ENCODE data around the gene MAD2L1. TPM values are rescaled to one million over a fixed set of nuclear protein-coding genes. Genes with fewer than 3 reads are reported as not detected.
A peak's percentile ranks its signal among the peaks of the same experiment; 100 is the strongest.

Gene MAD2L1
- total RNA-seq, 1 donor from 2014 or later = 8.1 TPM

DNA sequence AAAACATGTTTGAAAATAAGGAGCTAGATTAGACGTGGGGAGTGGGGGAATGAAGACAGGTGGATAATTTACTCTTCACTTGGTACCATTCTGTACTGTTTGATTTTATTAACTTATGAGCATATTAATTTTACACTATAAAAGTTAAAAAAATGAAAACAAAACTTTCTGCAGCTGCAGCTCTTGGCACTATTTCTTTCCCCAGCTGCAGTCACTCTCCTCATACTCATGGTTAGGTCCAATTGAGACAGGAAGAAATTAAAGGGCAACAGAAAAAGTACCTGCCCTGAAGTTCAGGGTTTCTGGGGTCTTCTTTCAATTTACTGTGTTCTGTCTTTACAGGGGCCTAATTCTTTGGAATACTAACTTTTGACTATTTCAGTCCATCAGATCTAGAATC is 15.4 kb downstream of the MAD2L1 start:
- Histone ChIP-seq H3K4me3 (ENCODE audit: low read depth, low read length) (no peak overlapping the region), H3K36me3 (ENCODE audit: control insufficient read depth, insufficient read depth, low read length) (no peaks in the 10 kb centered on the region), H3K27me3 (ENCODE audit: control insufficient read depth, insufficient read depth, low read length) (no peaks in the 10 kb centered on the region)
- DNase-seq (ENCODE audit: low read depth) = no peak
- TF ChIP-seq CTCF (IDR thresholded peaks at IDR 0.05; ENCODE audit: insufficient read depth, low read length, poor library complexity, severe bottlenecking) = no peak

DNA sequence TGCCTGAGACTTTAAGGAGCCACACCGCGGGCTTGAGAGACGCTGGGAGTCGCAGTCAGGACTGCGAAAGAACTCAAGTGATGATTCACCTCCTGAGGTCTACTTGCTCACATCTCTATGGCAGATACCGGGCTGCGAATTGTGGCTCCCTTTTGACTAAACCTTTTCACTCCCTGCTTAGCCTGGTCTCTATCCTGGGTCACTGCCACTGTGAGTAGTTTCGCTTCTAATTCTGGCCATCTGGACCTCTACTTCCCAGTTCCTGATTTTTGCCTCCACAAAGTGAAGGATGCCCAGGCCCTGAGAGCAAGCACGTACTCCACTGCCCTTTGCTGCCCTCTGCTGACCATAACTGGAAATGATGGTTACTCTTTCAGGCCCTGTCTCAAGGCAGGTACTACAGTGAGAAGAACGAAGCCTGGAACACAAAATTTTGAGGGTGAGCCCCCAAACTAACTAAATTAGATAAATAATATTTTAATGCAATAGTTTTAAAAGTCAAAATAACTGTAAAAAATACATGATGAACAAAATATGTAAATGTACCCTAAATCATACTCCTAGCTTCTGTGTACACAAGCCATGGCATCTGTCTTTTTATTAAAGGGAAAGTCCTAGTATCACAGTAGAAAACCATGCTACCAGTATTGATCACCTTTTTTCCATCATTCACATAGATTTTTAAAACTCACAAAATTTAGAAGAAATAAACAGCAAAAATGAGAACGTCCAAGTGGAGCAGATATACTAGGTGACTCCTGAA is 16.7 kb downstream of the MAD2L1 start:
- peak; percentile 89 for TF ChIP-seq CTCF (IDR thresholded peaks at IDR 0.05; ENCODE audit: insufficient read depth, low read length, poor library complexity, severe bottlenecking)
- no peak overlapping the region for H3K4me3 ChIP-seq (ENCODE audit: low read depth, low read length)
- H3K27me3 ChIP-seq (ENCODE audit: control insufficient read depth, insufficient read depth, low read length) = no peaks in the 10 kb centered on the region
- DNase-seq (ENCODE audit: low read depth) = no peak
- H3K36me3 ChIP-seq (ENCODE audit: control insufficient read depth, insufficient read depth, low read length) = no peaks in the 10 kb centered on the region

- DNase-seq (ENCODE audit: low read depth) = no peak
Observed at GRCh38 chr4:120043828-120044227, 22.8 kb downstream of the MAD2L1 start.

GRCh38 chr4:120037411-120037810 is 29.2 kb downstream of the MAD2L1 start:
- Histone ChIP-seq H3K27me3 (ENCODE audit: control insufficient read depth, insufficient read depth, low read length) (no peaks in the 10 kb centered on the region), H3K4me3 (ENCODE audit: low read depth, low read length) (no peak overlapping the region), H3K36me3 (ENCODE audit: control insufficient read depth, insufficient read depth, low read length) (no peaks in the 10 kb centered on the region)
- no peak for TF ChIP-seq CTCF (IDR thresholded peaks at IDR 0.05; ENCODE audit: insufficient read depth, low read length, poor library complexity, severe bottlenecking)
- no peak for DNase-seq (ENCODE audit: low read depth)

More at GRCh38 chr4:120043828-120044227, 22.8 kb downstream of the MAD2L1 start:
- no peaks in the 10 kb centered on the region for H3K36me3 ChIP-seq (ENCODE audit: control insufficient read depth, insufficient read depth, low read length)
- no peak for TF ChIP-seq CTCF (IDR thresholded peaks at IDR 0.05; ENCODE audit: insufficient read depth, low read length, poor library complexity, severe bottlenecking)
- H3K4me3 ChIP-seq (ENCODE audit: low read depth, low read length) = no peak overlapping the region
- H3K27me3 ChIP-seq (ENCODE audit: control insufficient read depth, insufficient read depth, low read length) = no peaks in the 10 kb centered on the region

DNA sequence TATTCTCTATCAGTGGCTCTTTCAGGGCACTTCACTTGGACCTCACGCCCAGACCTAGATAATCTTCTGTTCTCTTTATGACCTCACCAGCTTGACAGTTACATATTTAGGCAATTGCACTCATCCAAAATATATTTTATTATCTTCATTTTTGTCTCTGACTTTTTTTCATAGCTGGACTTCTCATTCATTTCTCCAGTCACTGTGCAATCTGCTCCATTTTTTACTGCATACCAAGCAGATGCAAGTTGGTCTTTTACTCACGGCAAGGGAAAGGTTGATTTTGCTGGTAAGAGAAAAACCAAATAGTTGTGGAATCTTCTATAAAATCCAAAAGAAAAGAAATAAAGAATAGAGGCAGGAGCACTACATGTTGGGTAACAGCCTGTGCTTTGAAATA is 31.7 kb downstream of the MAD2L1 start:
- no peak for DNase-seq (ENCODE audit: low read depth)
- no peak for TF ChIP-seq CTCF (IDR thresholded peaks at IDR 0.05; ENCODE audit: insufficient read depth, low read length, poor library complexity, severe bottlenecking)
- H3K36me3 ChIP-seq (ENCODE audit: control insufficient read depth, insufficient read depth, low read length) = no peaks in the 10 kb centered on the region
- H3K4me3 ChIP-seq (ENCODE audit: low read depth, low read length) = no peak overlapping the region
- no peaks in the 10 kb centered on the region for H3K27me3 ChIP-seq (ENCODE audit: control insufficient read depth, insufficient read depth, low read length)

GRCh38 chr4:120026853-120027252 is 39.8 kb downstream of the MAD2L1 start:
- no peak for TF ChIP-seq CTCF (IDR thresholded peaks at IDR 0.05; ENCODE audit: insufficient read depth, low read length, poor library complexity, severe bottlenecking)

More at GRCh38 chr4:120026853-120027252, 39.8 kb downstream of the MAD2L1 start:
- H3K4me3 ChIP-seq (ENCODE audit: low read depth, low read length) = no peak overlapping the region
- H3K27me3 ChIP-seq (ENCODE audit: control insufficient read depth, insufficient read depth, low read length) = no peaks in the 10 kb centered on the region
- H3K36me3 ChIP-seq (ENCODE audit: control insufficient read depth, insufficient read depth, low read length) = no peaks in the 10 kb centered on the region
- DNase-seq (ENCODE audit: low read depth) = no peak
